Coronary artery (tissue), 2 donors: ENCODE data around the gene TTYH3.

Source experiments
- DNase-seq: peaks from one replicate; pipeline ENCODE4 v3.0.0-alpha.2; 2017; ENCODE audit warnings: low spot score
- H3K27ac ChIP-seq, 2 donors: fragments of 200-600 bp; sonication (generic); one replicate each; pipeline ENCODE4 v1.5.1; 2016 to 2019
- H3K4me3 ChIP-seq: fragments of 200-600 bp; sonication (generic); 2 replicates; pipeline ENCODE4 v1.5.1; 2016; ENCODE audit warnings: mild to moderate bottlenecking, moderate library complexity
- TF ChIP-seq, protein P1 (sequence below): fragments of 200-600 bp; sonication (generic); IDR thresholded peaks from one replicate; pipeline ENCODE4 v1.5.1; 2019; ENCODE audit warnings: antibody characterized with exemption

TTYH3 gene

DNA sequence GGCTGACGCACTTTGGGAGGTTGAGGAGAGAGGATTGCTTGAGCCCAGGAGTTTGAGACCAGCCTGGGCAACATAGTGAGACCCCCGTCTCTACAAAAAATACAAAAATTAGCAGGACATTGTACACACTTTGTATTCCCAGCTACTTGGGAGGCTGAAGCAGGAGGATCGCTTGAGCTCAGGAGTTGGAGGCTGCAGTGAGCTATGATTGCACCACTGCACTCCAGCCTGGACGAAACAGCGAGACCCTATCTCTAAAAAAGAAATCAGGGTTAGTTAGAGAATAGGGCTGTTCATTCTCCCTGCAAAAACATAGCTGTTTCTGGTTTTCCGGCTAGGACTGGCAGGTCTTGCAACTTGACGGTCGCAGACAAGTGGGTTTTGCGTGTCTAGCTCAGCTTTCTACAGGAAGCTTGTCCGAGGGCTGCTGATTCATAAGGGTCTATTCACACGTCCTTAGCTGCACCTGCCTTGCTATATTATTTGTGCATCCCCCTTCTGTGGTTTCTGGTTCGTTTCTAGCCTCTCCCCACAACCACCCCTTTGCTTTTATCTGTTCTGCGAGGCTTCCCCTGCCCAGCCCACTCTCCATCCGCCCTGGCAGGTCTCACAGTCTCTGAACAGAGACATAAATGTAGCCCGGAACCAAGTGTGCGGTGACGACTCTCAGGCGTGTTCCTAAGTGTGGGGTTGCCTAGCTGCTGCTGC is 66.9 kb downstream of the TTYH3 start:
- no peak for DNase-seq
- no peak overlapping the region for H3K27ac ChIP-seq
- TF ChIP-seq, protein P1, sequence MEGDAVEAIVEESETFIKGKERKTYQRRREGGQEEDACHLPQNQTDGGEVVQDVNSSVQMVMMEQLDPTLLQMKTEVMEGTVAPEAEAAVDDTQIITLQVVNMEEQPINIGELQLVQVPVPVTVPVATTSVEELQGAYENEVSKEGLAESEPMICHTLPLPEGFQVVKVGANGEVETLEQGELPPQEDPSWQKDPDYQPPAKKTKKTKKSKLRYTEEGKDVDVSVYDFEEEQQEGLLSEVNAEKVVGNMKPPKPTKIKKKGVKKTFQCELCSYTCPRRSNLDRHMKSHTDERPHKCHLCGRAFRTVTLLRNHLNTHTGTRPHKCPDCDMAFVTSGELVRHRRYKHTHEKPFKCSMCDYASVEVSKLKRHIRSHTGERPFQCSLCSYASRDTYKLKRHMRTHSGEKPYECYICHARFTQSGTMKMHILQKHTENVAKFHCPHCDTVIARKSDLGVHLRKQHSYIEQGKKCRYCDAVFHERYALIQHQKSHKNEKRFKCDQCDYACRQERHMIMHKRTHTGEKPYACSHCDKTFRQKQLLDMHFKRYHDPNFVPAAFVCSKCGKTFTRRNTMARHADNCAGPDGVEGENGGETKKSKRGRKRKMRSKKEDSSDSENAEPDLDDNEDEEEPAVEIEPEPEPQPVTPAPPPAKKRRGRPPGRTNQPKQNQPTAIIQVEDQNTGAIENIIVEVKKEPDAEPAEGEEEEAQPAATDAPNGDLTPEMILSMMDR, result no peak

GRCh38 chr7:2699289-2699620 is 67.5 kb downstream of the TTYH3 start:
- H3K27ac ChIP-seq, result no peak overlapping the region
- no peak overlapping the region for H3K4me3 ChIP-seq
- DNase-seq, result no peak
- TF ChIP-seq, protein P1, result no peak

More for the DNA sequence above, 66.9 kb downstream of the TTYH3 start:
- no peak overlapping the region for H3K4me3 ChIP-seq

GRCh38 chr7:2700141-2700850 is 68.5 kb downstream of the TTYH3 start:
- no peak for DNase-seq
- TF ChIP-seq, protein P1, result no peak
- Histone ChIP-seq H3K27ac (no peak overlapping the region), H3K4me3 (no peak overlapping the region)

DNA sequence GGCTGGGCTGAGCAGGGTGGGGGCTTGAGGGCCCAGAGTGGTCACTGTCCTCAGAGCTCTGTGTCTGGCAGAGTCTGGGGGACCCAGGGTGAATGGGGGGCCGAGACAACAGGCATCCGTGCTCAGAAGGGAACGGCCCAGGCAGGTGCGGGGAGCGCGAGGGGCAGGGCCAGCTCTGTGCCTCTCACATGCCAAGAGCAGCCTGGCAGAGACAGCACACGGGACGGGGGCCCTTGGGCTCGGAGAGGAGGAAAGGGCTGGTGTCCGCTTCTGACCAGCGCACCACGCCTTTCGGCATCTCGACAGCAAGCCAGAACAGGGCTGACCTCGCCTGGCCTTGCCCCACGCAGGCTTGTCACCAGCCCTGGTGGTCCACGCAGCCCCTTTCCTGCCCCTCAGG is 69.6 kb downstream of the TTYH3 start:
- peak overlapping the region; percentile 31 to 81 for H3K27ac ChIP-seq
- TF ChIP-seq, protein P1, result no peak
- peak overlapping the region; percentile 18 for H3K4me3 ChIP-seq
- no peak for DNase-seq

DNA sequence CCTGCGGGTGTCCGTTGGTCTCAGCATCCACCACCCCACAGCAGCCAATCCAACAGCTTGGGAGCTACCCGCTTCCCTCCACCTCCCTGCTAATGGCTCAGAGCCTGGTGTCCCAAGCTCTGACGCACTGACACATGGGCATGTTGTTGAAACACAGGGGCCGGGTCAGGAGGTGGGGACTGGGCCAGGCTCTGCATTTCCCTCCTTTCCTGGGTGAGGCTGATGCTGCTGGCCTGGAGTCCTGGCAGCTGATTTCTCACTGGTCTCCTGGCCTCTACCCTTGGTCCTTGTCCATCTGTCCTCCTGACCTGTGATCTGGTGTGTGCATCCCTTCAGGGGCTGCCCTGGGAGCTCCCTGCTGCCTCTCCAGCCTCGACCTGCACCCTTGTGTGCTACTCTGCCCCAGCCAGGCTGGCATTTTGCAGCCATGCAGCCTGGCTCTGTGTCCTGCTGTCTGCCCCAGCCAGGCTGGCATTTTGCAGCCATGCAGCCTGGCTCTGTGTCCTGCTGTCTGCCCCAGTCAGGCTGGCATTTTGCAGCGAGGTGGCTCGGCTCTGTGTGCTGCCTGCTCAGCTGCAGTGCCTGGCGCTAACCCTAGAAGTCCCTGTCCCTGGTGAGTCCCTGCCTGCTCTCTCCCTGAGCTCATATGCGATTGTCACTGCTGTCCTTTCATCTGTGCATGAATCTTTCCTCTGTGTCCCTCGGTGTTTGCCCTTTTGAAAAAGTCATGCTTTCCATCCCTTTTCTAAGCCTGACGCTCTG is 70.2 kb downstream of the TTYH3 start:
- DNase-seq, result peak; percentile 88
- Histone ChIP-seq H3K27ac (peak overlapping the region; percentile 31 to 81), H3K4me3 (peak overlapping the region; percentile 18)
- TF ChIP-seq, protein P1, result no peak

- Histone ChIP-seq H3K27ac (peak overlapping the region; percentile 13 to 81), H3K4me3 (no peak overlapping the region)
- no peak for DNase-seq
- TF ChIP-seq, protein P1, result no peak
Observed at GRCh38 chr7:2702594-2702957, 70.8 kb downstream of the TTYH3 start.
